Fibroblast of the aortic adventitia (primary cell): Measurements from ENCODE around the gene IGF2BP2. TPM values are rescaled to one million over a fixed set of nuclear protein-coding genes. Genes with fewer than 3 reads are reported as not detected.
"Not testable (repeated sequence)": the region's sequence is repeated elsewhere in the genome, so short reads cannot be mapped to it uniquely, and the experiment has no call there.

ENCODE experiments used
- DNase-seq: peaks from one replicate; pipeline ENCODE4 v3.0.0-alpha.2; 2010; ENCODE audit warnings: low read depth
- H3K4me3 ChIP-seq: 2 replicates; pipeline ENCODE4 v1.5.1; 2011; ENCODE audit warnings: low read depth, mild to moderate bottlenecking, control low read depth, low read length, moderate library complexity
- total RNA-seq: library from RNA; depleted of rRNA; stranded (reverse); fragments of >200 nt; gene quantifications from 2 replicates; pipeline ENCODE4 v1.2.3, GENCODE V29; 2012; ENCODE audit warnings: low replicate concordance
- TF ChIP-seq, protein P1 (sequence below): IDR thresholded peaks from 2 replicates; pipeline ENCODE4 v1.5.1; 2011; ENCODE audit warnings: mild to moderate bottlenecking, low read length, control low read depth, inconsistent platforms; ENCODE audit not compliant: insufficient read depth

Gene IGF2BP2
- total RNA-seq, 1 donor = 40.1 TPM

- no peak overlapping the region for H3K4me3 ChIP-seq
- TF ChIP-seq, protein P1, sequence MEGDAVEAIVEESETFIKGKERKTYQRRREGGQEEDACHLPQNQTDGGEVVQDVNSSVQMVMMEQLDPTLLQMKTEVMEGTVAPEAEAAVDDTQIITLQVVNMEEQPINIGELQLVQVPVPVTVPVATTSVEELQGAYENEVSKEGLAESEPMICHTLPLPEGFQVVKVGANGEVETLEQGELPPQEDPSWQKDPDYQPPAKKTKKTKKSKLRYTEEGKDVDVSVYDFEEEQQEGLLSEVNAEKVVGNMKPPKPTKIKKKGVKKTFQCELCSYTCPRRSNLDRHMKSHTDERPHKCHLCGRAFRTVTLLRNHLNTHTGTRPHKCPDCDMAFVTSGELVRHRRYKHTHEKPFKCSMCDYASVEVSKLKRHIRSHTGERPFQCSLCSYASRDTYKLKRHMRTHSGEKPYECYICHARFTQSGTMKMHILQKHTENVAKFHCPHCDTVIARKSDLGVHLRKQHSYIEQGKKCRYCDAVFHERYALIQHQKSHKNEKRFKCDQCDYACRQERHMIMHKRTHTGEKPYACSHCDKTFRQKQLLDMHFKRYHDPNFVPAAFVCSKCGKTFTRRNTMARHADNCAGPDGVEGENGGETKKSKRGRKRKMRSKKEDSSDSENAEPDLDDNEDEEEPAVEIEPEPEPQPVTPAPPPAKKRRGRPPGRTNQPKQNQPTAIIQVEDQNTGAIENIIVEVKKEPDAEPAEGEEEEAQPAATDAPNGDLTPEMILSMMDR = no peak
- DNase-seq = no peak
Observed at GRCh38 chr3:185778821-185779220, 46.0 kb downstream of the IGF2BP2 start.

DNA sequence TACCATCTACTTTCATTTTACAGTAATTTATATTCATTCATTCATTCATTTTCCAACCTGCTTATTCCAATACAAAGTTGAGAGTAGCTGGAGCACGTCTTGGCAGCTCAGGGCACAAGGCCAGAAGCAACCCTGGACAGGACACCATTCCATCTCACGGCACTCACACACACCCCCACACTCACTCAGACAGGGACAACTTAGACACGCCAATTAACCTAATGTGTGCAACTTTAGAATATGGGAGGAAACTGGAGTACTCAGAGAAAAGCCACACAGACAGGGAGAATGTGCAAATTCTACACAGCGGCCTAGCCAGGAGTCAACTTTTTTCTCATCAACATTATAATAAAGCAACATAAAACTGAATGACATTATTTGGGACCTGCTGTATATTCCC, 46.7 kb downstream of the IGF2BP2 start:
- no peak overlapping the region for H3K4me3 ChIP-seq
- no peak for DNase-seq
- TF ChIP-seq, protein P1 = no peak

DNA sequence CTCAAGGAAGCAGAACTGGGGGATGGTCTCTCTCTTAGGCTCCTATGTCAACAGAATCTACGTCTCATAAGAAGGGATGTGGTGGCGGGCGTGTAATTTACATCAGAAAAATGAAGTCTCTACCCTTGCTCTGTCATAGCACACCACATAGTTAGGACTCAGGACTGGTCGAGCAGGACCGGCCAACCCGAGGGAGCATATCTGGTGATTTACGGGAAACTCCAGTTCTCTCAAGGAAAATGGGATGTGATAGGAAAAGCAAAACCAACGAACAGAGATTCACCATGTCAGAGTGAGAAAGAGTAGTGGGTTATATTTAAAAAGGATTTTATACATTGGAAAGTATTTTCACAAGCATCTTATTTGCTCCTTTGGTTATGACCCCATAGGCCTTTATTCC, 54.7 kb downstream of the IGF2BP2 start:
- TF ChIP-seq, protein P1 = no peak
- no peak overlapping the region for H3K4me3 ChIP-seq
- no peak for DNase-seq

- TF ChIP-seq, protein P1 = peak; percentile 68
- H3K4me3 ChIP-seq = not testable (repeated sequence)
- DNase-seq = peak; percentile 78
Observed at GRCh38 chr3:185768578-185768982, 56.3 kb downstream of the IGF2BP2 start.

- TF ChIP-seq, protein P1 = no peak
- DNase-seq = no peak
- no peak overlapping the region for H3K4me3 ChIP-seq
Observed at GRCh38 chr3:185767002-185767688, 57.7 kb downstream of the IGF2BP2 start.

- TF ChIP-seq, protein P1 = no peak
- no peak overlapping the region for H3K4me3 ChIP-seq
- DNase-seq = no peak
Observed at GRCh38 chr3:185766329-185767001, 58.4 kb downstream of the IGF2BP2 start.

GRCh38 chr3:185764980-185765370, 59.9 kb downstream of the IGF2BP2 start:
- H3K4me3 ChIP-seq = no peak overlapping the region
- TF ChIP-seq, protein P1 = no peak
- peak; percentile 25 for DNase-seq
